H9 (cell line): ENCODE data around the gene RNU5B-1. TPM values are rescaled to one million over a fixed set of nuclear protein-coding genes. Genes with fewer than 3 reads are reported as not detected.

Experiments
- DNase-seq: peaks from one replicate; pipeline ENCODE4 v3.0.0-alpha.2; 2017
- H2AFZ ChIP-seq: one replicate; pipeline ENCODE4 v1.6.1; 2013; ENCODE audit warnings: mild to moderate bottlenecking, low read length, control low read depth, moderate library complexity
- H2AK5ac ChIP-seq: 2 replicates; pipeline ENCODE4 v1.6.1; 2013; ENCODE audit warnings: low read length, control low read depth, mixed read lengths; ENCODE audit not compliant: insufficient read length
- H2BK120ac ChIP-seq: one replicate; pipeline ENCODE4 v1.6.1; 2013; ENCODE audit warnings: low read depth, mild to moderate bottlenecking, low read length, control low read depth, inconsistent platforms; ENCODE audit not compliant: poor library complexity, severe bottlenecking
- H2BK12ac ChIP-seq: 2 replicates; pipeline ENCODE4 v1.6.1; 2013; ENCODE audit warnings: low read length, control low read depth, mixed read lengths, low read depth; ENCODE audit not compliant: insufficient read length
- H2BK15ac ChIP-seq: 2 replicates; pipeline ENCODE4 v1.6.1; 2013; ENCODE audit warnings: low read depth, low read length, control low read depth
- H2BK20ac ChIP-seq: one replicate; pipeline ENCODE4 v1.6.1; 2013; ENCODE audit warnings: low read depth, mild to moderate bottlenecking, low read length, control low read depth, inconsistent platforms; ENCODE audit not compliant: poor library complexity, severe bottlenecking
- H2BK5ac ChIP-seq: 2 replicates; pipeline ENCODE4 v1.6.1; 2013; ENCODE audit warnings: low read length, control low read depth, mixed read lengths; ENCODE audit not compliant: insufficient read length
- H3K14ac ChIP-seq: 2 replicates; pipeline ENCODE4 v1.6.1; 2013; ENCODE audit warnings: low read length, control low read depth; ENCODE audit not compliant: insufficient read depth
- H3K18ac ChIP-seq: 2 replicates; pipeline ENCODE4 v1.6.1; 2013; ENCODE audit warnings: low read depth, mild to moderate bottlenecking, mixed read lengths, low read length, control low read depth; ENCODE audit not compliant: insufficient read length
- H3K23ac ChIP-seq: 2 replicates; pipeline ENCODE4 v1.6.1; 2013; ENCODE audit warnings: low read length, control low read depth, mixed read lengths, low read depth; ENCODE audit not compliant: insufficient read length
- H3K23me2 ChIP-seq: 2 replicates; pipeline ENCODE4 v1.6.1; 2013; ENCODE audit warnings: low read depth, mild to moderate bottlenecking, mixed read lengths, low read length, control low read depth; ENCODE audit not compliant: insufficient read length, poor library complexity, severe bottlenecking
- H3K27ac ChIP-seq: 2 replicates; pipeline ENCODE4 v1.5.1; 2013; ENCODE audit warnings: low read length, control low read depth, mixed read lengths, low read depth; ENCODE audit not compliant: insufficient read length
- H3K27me3 ChIP-seq: 2 replicates; pipeline ENCODE4 v1.6.1; 2013; ENCODE audit warnings: low read length, control low read depth, inconsistent platforms; ENCODE audit not compliant: insufficient read depth
- H3K4ac ChIP-seq: 2 replicates; pipeline ENCODE4 v1.6.1; 2013; ENCODE audit warnings: low read depth, mild to moderate bottlenecking, control low read depth, inconsistent platforms, low read length, moderate library complexity
- H3K4me1 ChIP-seq: 2 replicates; pipeline ENCODE4 v1.6.1; 2013; ENCODE audit warnings: low read length, control low read depth, inconsistent platforms; ENCODE audit not compliant: insufficient read depth
- H3K4me2 ChIP-seq: 2 replicates; pipeline ENCODE4 v1.6.1; 2013; ENCODE audit warnings: low read length, control low read depth, mixed read lengths; ENCODE audit not compliant: insufficient read length, insufficient read depth
- H3K56ac ChIP-seq: 2 replicates; pipeline ENCODE4 v1.6.1; 2013; ENCODE audit warnings: low read depth, mild to moderate bottlenecking, mixed read lengths, low read length, control low read depth; ENCODE audit not compliant: insufficient read length
- H3K79me1 ChIP-seq: 2 replicates; pipeline ENCODE4 v1.6.1; 2013; ENCODE audit warnings: low read depth, mild to moderate bottlenecking, moderate library complexity, low read length, control low read depth, inconsistent platforms; ENCODE audit not compliant: insufficient read depth, poor library complexity, severe bottlenecking
- H3K79me2 ChIP-seq: 2 replicates; pipeline ENCODE4 v1.6.1; 2013; ENCODE audit warnings: low read length, control low read depth, inconsistent platforms; ENCODE audit not compliant: insufficient read depth
- H3K9ac ChIP-seq: 2 replicates; pipeline ENCODE4 v1.6.1; 2013; ENCODE audit warnings: low read length, control low read depth, mixed read lengths; ENCODE audit not compliant: insufficient read length; ENCODE audit errors: extremely low read depth
- H3K9me3 ChIP-seq: one replicate; pipeline ENCODE4 v1.6.1; 2013; ENCODE audit warnings: low read depth, low read length, inconsistent platforms; ENCODE audit not compliant: control insufficient read depth
- H3T11ph ChIP-seq: one replicate; pipeline ENCODE4 v1.6.1; 2013; ENCODE audit warnings: mild to moderate bottlenecking, low read length, control low read depth, inconsistent platforms
- H4K20me1 ChIP-seq: one replicate; pipeline ENCODE4 v1.6.1; 2013; ENCODE audit not compliant: control insufficient read depth, insufficient read length, insufficient read depth
- H4K5ac ChIP-seq: 2 replicates; pipeline ENCODE4 v1.6.1; 2013; ENCODE audit warnings: low read depth, mild to moderate bottlenecking, mixed read lengths, low read length, control low read depth; ENCODE audit not compliant: insufficient read length
- H4K8ac ChIP-seq: replicated peaks from 2 replicates; pipeline ENCODE4 v1.6.1; 2013; ENCODE audit warnings: low read length, control low read depth, mixed read lengths, low read depth; ENCODE audit not compliant: insufficient read length
- H4K91ac ChIP-seq: 2 replicates; pipeline ENCODE4 v1.6.1; 2013; ENCODE audit warnings: low read depth, mild to moderate bottlenecking, moderate library complexity, mixed read lengths, low read length, control low read depth; ENCODE audit not compliant: insufficient read length
- H3K27ac Mint-ChIP-seq, 3 experiments: 2 replicates in 2 of 3; 3 replicates in 1 of 3; pipeline ENCODE4 v1.8.0; 2020 to 2021; ENCODE audit warnings: mixed read lengths in 3 of 3, mild to moderate bottlenecking in 1 of 3, moderate library complexity in 1 of 3
- H3K27me3 Mint-ChIP-seq: 2 replicates; pipeline ENCODE4 v1.8.0; 2021; ENCODE audit warnings: low read depth, mild to moderate bottlenecking, moderate library complexity, mixed read lengths
- H3K36me3 Mint-ChIP-seq, 3 experiments: 2 replicates in 2 of 3; 3 replicates in 1 of 3; pipeline ENCODE4 v1.8.0; 2020 to 2021; ENCODE audit warnings: low read depth in 3 of 3, mixed read lengths in 3 of 3; ENCODE audit not compliant: insufficient read depth in 1 of 3
- H3K4me1 Mint-ChIP-seq, 2 experiments: 2 replicates each; pipeline ENCODE4 v1.8.0; 2020; ENCODE audit warnings: mixed read lengths in 2 of 2
- H3K4me3 Mint-ChIP-seq, 2 experiments: 2 replicates in 1 of 2; 3 replicates in 1 of 2; pipeline ENCODE4 v1.8.0; 2020 to 2021; ENCODE audit warnings: mild to moderate bottlenecking in 2 of 2, mixed read lengths in 2 of 2, moderate library complexity in 1 of 2
- H3K9me3 Mint-ChIP-seq, 2 experiments: 2 replicates in 1 of 2; 3 replicates in 1 of 2; pipeline ENCODE4 v1.8.0; 2020; ENCODE audit warnings: mild to moderate bottlenecking in 2 of 2, mixed read lengths in 2 of 2, moderate library complexity in 1 of 2
- WGBS: extraction: QIAGEN DNeasy Blood & Tissue Kit; methylation state at CpG from one replicate; pipeline ENCODE4 v1.1.7; 2013; ENCODE audit warnings: missing lambda C conversion rate, low lambda C conversion rate, mixed read lengths; ENCODE audit not compliant: insufficient read length; ENCODE audit errors: extremely low coverage; 5-methylcytosine and 5-hydroxymethylcytosine counted together
- total RNA-seq: library from RNA; stranded (reverse); gene quantifications from 2 replicates; pipeline ENCODE4 v1.2.1, GENCODE V29; 2021
- TF ChIP-seq, protein P1 (sequence below): fragments of 200-600 bp; sonication (generic); conservative IDR thresholded peaks from 3 replicates; pipeline ENCODE4 v1.8.0; 2021; ENCODE audit warnings: antibody characterized with exemption, mild to moderate bottlenecking

The RNU5B-1 gene
- total RNA-seq, 1 experiment from 2014 or later = not detected

DNA sequence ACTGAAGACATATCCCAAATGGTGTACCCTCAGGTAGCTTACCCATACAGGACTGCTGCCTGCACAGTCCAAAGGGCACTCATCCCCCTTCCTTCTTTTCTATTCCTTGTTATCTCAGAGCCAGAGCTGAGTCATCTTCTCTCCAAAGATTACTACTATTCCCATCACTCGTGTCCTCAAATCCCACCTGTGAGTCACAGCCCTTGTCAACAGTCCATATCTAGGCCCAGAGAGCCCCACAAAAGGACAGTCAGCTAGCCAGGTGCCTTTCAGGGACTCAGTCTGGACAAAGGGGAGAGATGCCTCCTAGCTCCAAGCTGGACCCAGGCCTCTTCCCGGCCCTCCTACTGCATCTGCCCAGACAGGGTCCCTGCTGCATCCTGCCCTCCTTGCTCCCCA, 28.8 kb upstream of the RNU5B-1 start:
- H2BK5ac ChIP-seq = no peak overlapping the region

More for the DNA sequence above, 28.8 kb upstream of the RNU5B-1 start:
- no CpG with 5 or more reads among the region's 2 CpGs for WGBS
- Mint-ChIP-seq H3K4me1 (peaks cover 5 to 7% of the 10 kb centered on the region in 2 experiments; a peak in 3 of 4 replicates), H3K9me3 (no peaks in the 10 kb centered on the region), H3K27ac (no peak overlapping the region), H3K36me3 (no peaks in the 10 kb centered on the region; a peak in 1 of 7 replicates), H3K27me3 (no peaks in the 10 kb centered on the region), H3K4me3 (no peak overlapping the region)
- no peak for DNase-seq
- Histone ChIP-seq H4K20me1 (no peaks in the 10 kb centered on the region), H4K91ac (no peak overlapping the region), H2BK15ac (no peak overlapping the region), H3K79me1 (no peaks in the 10 kb centered on the region), H2AK5ac (no peak overlapping the region), H3K23me2 (no peaks in the 10 kb centered on the region), H4K5ac (no peak overlapping the region), H3K27me3 (no peaks in the 10 kb centered on the region), H3K23ac (no peak overlapping the region), H2BK12ac (no peak overlapping the region), H2BK20ac (no peak overlapping the region), H3K4me2 (no peak overlapping the region), H3K18ac (no peak overlapping the region), H2AFZ (no peak overlapping the region), H3T11ph (no peak overlapping the region), H3K4ac (no peak overlapping the region), H3K56ac (no peak overlapping the region), H3K9me3 (no peaks in the 10 kb centered on the region), H3K27ac (no peak overlapping the region), H2BK120ac (no peak overlapping the region), H3K4me1 (peaks cover 3% of the 10 kb centered on the region; the same call in 1 of the 2 replicates), H3K79me2 (no peaks in the 10 kb centered on the region), H3K9ac (no peak overlapping the region), H3K14ac (no peak overlapping the region), H4K8ac (no peak overlapping the region)
- TF ChIP-seq, protein P1, sequence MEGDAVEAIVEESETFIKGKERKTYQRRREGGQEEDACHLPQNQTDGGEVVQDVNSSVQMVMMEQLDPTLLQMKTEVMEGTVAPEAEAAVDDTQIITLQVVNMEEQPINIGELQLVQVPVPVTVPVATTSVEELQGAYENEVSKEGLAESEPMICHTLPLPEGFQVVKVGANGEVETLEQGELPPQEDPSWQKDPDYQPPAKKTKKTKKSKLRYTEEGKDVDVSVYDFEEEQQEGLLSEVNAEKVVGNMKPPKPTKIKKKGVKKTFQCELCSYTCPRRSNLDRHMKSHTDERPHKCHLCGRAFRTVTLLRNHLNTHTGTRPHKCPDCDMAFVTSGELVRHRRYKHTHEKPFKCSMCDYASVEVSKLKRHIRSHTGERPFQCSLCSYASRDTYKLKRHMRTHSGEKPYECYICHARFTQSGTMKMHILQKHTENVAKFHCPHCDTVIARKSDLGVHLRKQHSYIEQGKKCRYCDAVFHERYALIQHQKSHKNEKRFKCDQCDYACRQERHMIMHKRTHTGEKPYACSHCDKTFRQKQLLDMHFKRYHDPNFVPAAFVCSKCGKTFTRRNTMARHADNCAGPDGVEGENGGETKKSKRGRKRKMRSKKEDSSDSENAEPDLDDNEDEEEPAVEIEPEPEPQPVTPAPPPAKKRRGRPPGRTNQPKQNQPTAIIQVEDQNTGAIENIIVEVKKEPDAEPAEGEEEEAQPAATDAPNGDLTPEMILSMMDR = no peak
